ENCODE measurements around the gene TMEM171. TPM values are rescaled to one million over a fixed set of nuclear protein-coding genes. Genes with fewer than 3 reads are reported as not detected.

TMEM171 gene
- total and polyA plus RNA-seq, 5 donors from 2014 or later, result not detected

DNA sequence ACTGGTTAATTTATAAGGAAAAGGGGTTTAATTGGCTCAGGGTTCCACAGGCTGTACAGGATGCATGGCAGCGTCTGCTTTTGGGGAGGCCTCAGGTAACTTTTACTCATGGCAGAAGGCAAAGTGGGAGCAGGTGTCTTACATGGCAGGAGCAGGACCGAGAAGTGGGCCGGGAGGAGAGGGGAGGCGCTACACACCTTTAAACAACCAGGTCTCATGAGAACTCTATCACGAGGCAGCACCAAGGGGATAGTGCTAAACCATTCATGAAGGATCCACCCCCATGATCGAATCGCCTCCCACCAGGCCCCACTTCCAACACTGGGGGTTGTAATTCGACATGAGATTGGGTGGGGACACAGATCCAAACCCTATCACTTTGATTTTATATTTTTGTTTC is 21.7 kb downstream of the TMEM171 start:
- H3K4me3 ChIP-seq (ENCODE audit: low read depth, low read length), result no peak overlapping the region
- H3K27ac ChIP-seq (ENCODE audit: insufficient read depth, low read length, poor library complexity, severe bottlenecking), result no peak overlapping the region
- Mint-ChIP-seq H3K4me3 (no peak overlapping the region), H3K27ac (no peak overlapping the region), H3K36me3 (no peaks in the 10 kb centered on the region), H3K27me3 (peaks cover 23% of the 10 kb centered on the region), H3K4me1 (no peaks in the 10 kb centered on the region), H3K9me3 (peaks cover 0 to 1% (median 0%) of the 10 kb centered on the region in 7 donors)
- H3K9me3 ChIP-seq (ENCODE audit: control insufficient read depth in 2 of 2, low read length in 2 of 2), result no peaks in the 10 kb centered on the region
- DNase-seq (no peak), ATAC-seq (ENCODE audit: low read depth in 2 of 2) (no peak)
- no peaks in the 10 kb centered on the region for H3K4me1 ChIP-seq (ENCODE audit: control insufficient read depth, insufficient read depth, low read length, poor library complexity, severe bottlenecking)
- H3K36me3 ChIP-seq (ENCODE audit: control insufficient read depth, insufficient read depth, low read length), result no peaks in the 10 kb centered on the region
- H3K27me3 ChIP-seq (ENCODE audit: control insufficient read depth, insufficient read depth, low read length), result peaks cover 9% of the 10 kb centered on the region

DNA sequence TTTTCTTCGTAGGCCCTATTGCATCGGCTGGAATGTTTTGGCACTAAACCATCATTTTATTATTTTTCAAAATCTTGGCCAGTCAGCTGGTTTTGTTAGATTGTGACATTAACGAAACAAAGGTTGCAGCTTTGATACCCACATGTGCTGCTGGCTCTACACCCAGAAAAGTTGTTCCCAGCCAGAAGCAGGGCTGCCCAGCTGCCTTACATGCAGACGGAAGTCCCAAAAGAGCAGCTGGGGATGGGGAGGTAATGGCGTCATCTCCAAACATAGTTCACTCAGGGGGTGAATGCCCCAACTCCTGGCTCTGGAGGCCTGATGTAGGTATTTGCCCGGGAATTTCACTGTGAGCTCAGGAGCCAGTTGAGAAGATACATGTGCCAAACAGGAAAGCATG is 23.3 kb downstream of the TMEM171 start:
- H3K27me3 Mint-ChIP-seq, result peaks cover 25% of the 10 kb centered on the region
- Histone ChIP-seq H3K36me3 (ENCODE audit: control insufficient read depth, insufficient read depth, low read length) (no peaks in the 10 kb centered on the region), H3K27me3 (ENCODE audit: control insufficient read depth, insufficient read depth, low read length) (peaks cover 11% of the 10 kb centered on the region), H3K4me3 (ENCODE audit: low read depth, low read length) (no peak overlapping the region), H3K27ac (ENCODE audit: insufficient read depth, low read length, poor library complexity, severe bottlenecking) (no peak overlapping the region), H3K4me1 (ENCODE audit: control insufficient read depth, insufficient read depth, low read length, poor library complexity, severe bottlenecking) (no peaks in the 10 kb centered on the region), H3K9me3 (ENCODE audit: control insufficient read depth in 2 of 2, low read length in 2 of 2) (no peaks in the 10 kb centered on the region)
- peaks cover 0 to 1% (median 0%) of the 10 kb centered on the region in 7 donors for H3K9me3 Mint-ChIP-seq
- no peak overlapping the region for H3K27ac Mint-ChIP-seq
- H3K4me1 Mint-ChIP-seq, result no peaks in the 10 kb centered on the region
- DNase-seq (no peak), ATAC-seq (ENCODE audit: low read depth in 2 of 2) (no peak)
- H3K4me3 Mint-ChIP-seq, result no peak overlapping the region
- no peaks in the 10 kb centered on the region for H3K36me3 Mint-ChIP-seq

DNA sequence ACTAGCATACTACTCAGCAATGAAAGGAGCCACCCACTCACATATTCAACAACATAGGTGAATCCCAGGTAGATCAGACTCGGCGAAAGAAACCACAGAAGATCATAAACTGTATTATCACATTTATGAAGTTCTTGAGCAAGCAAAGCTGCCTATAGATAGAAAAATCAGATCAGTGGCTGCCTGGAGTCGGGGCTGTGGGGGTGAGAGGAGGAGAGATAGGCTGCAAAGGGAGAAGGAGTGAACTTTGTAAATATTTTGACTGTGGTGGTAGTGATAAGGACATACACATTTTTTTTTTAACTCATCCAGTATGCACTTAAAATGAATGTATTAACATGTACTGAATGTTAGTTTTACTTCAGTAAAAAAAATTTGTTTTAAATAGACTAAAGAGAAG is 29.2 kb downstream of the TMEM171 start:
- no peaks in the 10 kb centered on the region for H3K36me3 ChIP-seq (ENCODE audit: control insufficient read depth, insufficient read depth, low read length)
- H3K27me3 ChIP-seq (ENCODE audit: control insufficient read depth, insufficient read depth, low read length), result peaks cover 5% of the 10 kb centered on the region

DNA sequence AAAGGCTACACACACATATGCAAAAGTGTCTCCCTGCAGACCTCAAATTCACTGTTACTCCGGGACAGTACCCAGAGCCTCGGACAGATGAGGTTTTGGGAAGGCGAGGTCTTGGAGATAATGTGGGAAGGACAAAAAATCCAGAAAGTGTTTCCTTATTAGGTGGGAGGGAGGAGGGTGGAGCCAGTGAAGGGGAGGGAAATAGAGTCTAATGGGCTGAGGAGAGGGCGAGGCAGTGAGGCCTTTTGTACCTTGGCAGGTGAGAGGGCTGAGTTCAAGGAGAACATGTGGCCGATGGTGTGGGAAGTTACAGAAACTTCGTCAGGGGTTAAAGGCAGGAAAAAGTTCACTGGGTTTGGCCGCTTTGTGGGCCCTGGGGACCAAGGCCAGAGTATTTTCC is 30.5 kb downstream of the TMEM171 start:
- Mint-ChIP-seq H3K27me3 (peaks cover 43% of the 10 kb centered on the region), H3K4me1 (no peaks in the 10 kb centered on the region), H3K27ac (no peak overlapping the region), H3K4me3 (no peak overlapping the region), H3K36me3 (no peaks in the 10 kb centered on the region), H3K9me3 (peaks cover 0 to 4% (median 0%) of the 10 kb centered on the region in 7 donors)
- DNase-seq (no peak), ATAC-seq (ENCODE audit: low read depth in 2 of 2) (no peak)
- Histone ChIP-seq H3K27ac (ENCODE audit: insufficient read depth, low read length, poor library complexity, severe bottlenecking) (no peak overlapping the region), H3K4me3 (ENCODE audit: low read depth, low read length) (no peak overlapping the region), H3K36me3 (ENCODE audit: control insufficient read depth, insufficient read depth, low read length) (no peaks in the 10 kb centered on the region), H3K27me3 (ENCODE audit: control insufficient read depth, insufficient read depth, low read length) (peaks cover 7% of the 10 kb centered on the region), H3K4me1 (ENCODE audit: control insufficient read depth, insufficient read depth, low read length, poor library complexity, severe bottlenecking) (no peaks in the 10 kb centered on the region), H3K9me3 (ENCODE audit: control insufficient read depth in 2 of 2, low read length in 2 of 2) (no peaks in the 10 kb centered on the region)

More for the DNA sequence above, 29.2 kb downstream of the TMEM171 start:
- no peak overlapping the region for H3K27ac ChIP-seq (ENCODE audit: insufficient read depth, low read length, poor library complexity, severe bottlenecking)
- H3K9me3 ChIP-seq (ENCODE audit: control insufficient read depth in 2 of 2, low read length in 2 of 2), result no peaks in the 10 kb centered on the region
- Mint-ChIP-seq H3K4me1 (no peaks in the 10 kb centered on the region), H3K36me3 (no peaks in the 10 kb centered on the region), H3K4me3 (no peak overlapping the region), H3K27ac (no peak overlapping the region), H3K9me3 (peaks cover 0 to 4% (median 0%) of the 10 kb centered on the region in 7 donors), H3K27me3 (peaks cover 36% of the 10 kb centered on the region)
- no peak for ATAC-seq (ENCODE audit: low read depth in 2 of 2)
- H3K4me3 ChIP-seq (ENCODE audit: low read depth, low read length), result no peak overlapping the region
- H3K4me1 ChIP-seq (ENCODE audit: control insufficient read depth, insufficient read depth, low read length, poor library complexity, severe bottlenecking), result no peaks in the 10 kb centered on the region
- no peak for DNase-seq

DNA sequence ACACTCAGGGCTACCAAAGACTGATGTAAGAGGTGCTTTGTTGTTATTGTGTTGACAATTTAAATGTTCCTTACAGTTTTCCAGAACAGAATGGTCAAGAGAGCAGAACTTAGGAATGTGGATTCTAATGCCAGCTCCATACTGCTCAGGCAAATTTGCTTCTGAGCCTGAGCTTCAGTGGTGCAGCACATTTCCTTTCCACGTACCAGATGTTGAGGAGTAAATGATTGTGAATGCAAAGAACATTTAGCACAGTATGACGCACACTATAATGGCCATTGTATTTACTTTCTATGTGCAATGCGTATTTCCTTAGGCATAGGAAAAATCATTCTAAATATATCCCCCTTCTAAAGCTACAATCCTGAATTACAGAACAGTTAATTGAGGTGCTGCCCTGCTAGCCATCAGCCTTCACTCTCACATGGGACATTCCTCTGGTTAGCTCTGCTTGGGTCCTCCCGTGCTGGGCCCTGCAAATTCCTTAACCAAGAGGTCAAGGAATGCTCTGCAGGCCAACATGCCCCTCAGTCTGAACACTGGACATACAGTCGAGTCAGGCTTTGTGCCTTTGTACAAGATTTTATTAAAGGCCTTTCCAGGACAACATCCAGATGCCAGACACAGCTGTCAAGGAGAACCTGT is 31.5 kb downstream of the TMEM171 start:
- H3K36me3 ChIP-seq (ENCODE audit: control insufficient read depth, insufficient read depth, low read length), result no peaks in the 10 kb centered on the region
- peaks cover 41% of the 10 kb centered on the region for H3K27me3 Mint-ChIP-seq
- H3K27ac ChIP-seq (ENCODE audit: insufficient read depth, low read length, poor library complexity, severe bottlenecking), result no peak overlapping the region
- no peak overlapping the region for H3K4me3 ChIP-seq (ENCODE audit: low read depth, low read length)
- ATAC-seq (ENCODE audit: low read depth in 2 of 2), result no peak
- peaks cover 6% of the 10 kb centered on the region for H3K27me3 ChIP-seq (ENCODE audit: control insufficient read depth, insufficient read depth, low read length)
- no peak overlapping the region for H3K4me3 Mint-ChIP-seq
- H3K4me1 ChIP-seq (ENCODE audit: control insufficient read depth, insufficient read depth, low read length, poor library complexity, severe bottlenecking), result no peaks in the 10 kb centered on the region
- no peaks in the 10 kb centered on the region for H3K9me3 ChIP-seq (ENCODE audit: control insufficient read depth in 2 of 2, low read length in 2 of 2)
- no peaks in the 10 kb centered on the region for H3K36me3 Mint-ChIP-seq
- H3K9me3 Mint-ChIP-seq, result peaks cover 0 to 4% (median 0%) of the 10 kb centered on the region in 7 donors
- no peaks in the 10 kb centered on the region for H3K4me1 Mint-ChIP-seq
- H3K27ac Mint-ChIP-seq, result no peak overlapping the region
- no peak for DNase-seq

DNA sequence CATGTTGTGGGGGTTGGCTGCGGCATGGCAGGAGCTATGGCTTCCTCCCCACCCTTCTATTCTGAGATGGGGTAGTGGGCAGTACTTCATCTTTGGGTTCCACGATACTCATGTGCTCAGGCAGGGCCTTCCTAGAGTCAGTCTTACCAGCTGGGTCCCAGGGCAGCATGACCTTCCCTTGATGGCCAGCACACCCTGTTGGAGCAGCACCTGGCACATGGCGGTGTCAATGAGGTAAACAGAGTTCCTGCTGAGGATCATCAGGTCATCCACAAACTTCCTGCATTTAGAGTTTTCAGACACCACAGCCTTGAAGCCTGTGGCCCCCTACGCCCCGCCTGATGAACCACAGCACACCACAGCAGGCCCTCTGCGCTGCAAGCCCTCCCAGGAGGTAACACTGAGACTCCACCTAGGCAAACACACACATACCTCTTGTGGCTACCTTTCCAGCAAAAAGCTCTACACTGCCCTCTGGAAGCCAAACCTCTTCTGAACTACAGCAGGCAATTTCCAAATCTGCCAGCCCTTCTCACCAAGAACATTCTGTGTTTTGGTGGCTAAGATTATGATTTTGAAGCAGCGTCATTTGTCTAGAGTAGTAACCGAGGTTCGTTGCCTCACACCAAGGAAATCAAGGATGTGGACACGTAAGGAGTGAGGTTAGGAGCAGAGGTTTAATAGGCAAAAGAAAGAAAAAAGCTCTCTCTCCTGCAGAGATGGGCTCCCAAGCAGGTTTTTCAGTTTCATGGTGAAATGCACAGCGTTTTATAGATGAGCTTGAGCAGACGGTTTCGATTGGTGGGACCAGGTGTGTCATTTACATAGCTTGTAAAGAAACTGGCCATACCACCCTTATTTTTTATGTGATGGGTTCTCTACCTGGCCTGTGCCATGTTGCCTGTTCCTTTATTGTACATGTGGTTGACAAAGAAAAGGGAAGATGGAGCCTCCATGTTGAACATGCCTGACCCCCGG is 32.3 kb downstream of the TMEM171 start:
- Mint-ChIP-seq H3K27ac (no peak overlapping the region), H3K36me3 (no peaks in the 10 kb centered on the region), H3K9me3 (peaks cover 0 to 3% (median 0%) of the 10 kb centered on the region in 7 donors), H3K4me1 (no peaks in the 10 kb centered on the region), H3K27me3 (peaks cover 34% of the 10 kb centered on the region), H3K4me3 (no peak overlapping the region)
- Histone ChIP-seq H3K4me1 (ENCODE audit: control insufficient read depth, insufficient read depth, low read length, poor library complexity, severe bottlenecking) (no peaks in the 10 kb centered on the region), H3K27me3 (ENCODE audit: control insufficient read depth, insufficient read depth, low read length) (peaks cover 6% of the 10 kb centered on the region), H3K27ac (ENCODE audit: insufficient read depth, low read length, poor library complexity, severe bottlenecking) (no peak overlapping the region), H3K9me3 (ENCODE audit: control insufficient read depth in 2 of 2, low read length in 2 of 2) (no peaks in the 10 kb centered on the region), H3K36me3 (ENCODE audit: control insufficient read depth, insufficient read depth, low read length) (no peaks in the 10 kb centered on the region), H3K4me3 (ENCODE audit: low read depth, low read length) (no peak overlapping the region)
- DNase-seq, result no peak
- no peak for ATAC-seq (ENCODE audit: low read depth in 2 of 2)

DNA sequence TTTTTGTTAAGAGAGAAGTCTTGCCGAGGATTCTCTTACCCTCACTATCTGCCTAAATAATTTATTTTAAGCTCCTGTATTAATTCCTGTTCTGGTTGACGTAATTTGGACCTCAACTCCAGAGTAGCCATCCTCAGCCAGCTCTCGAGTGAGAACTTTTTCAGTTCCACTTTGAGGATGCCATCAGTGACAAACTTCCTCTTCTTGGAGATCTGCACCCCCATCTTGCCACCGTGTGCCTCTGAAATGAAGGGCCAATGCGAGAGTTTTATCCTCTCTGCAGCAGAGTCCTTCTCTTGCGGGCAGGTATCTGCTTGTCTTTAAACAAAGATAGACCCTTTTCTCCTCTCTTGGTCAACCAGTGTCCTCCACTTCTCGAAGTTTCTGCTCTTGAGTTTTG is 33.1 kb downstream of the TMEM171 start:
- Mint-ChIP-seq H3K9me3 (peaks cover 0 to 4% (median 0%) of the 10 kb centered on the region in 7 donors), H3K36me3 (no peaks in the 10 kb centered on the region), H3K4me1 (peaks cover 0 to 5% (median under 1%) of the 10 kb centered on the region in 4 donors), H3K4me3 (no peak overlapping the region), H3K27me3 (peaks cover 34% of the 10 kb centered on the region), H3K27ac (no peak overlapping the region)
- H3K9me3 ChIP-seq (ENCODE audit: control insufficient read depth in 2 of 2, low read length in 2 of 2), result no peaks in the 10 kb centered on the region
- no peaks in the 10 kb centered on the region for H3K4me1 ChIP-seq (ENCODE audit: control insufficient read depth, insufficient read depth, low read length, poor library complexity, severe bottlenecking)
- peaks cover 11% of the 10 kb centered on the region for H3K27me3 ChIP-seq (ENCODE audit: control insufficient read depth, insufficient read depth, low read length)
- no peaks in the 10 kb centered on the region for H3K36me3 ChIP-seq (ENCODE audit: control insufficient read depth, insufficient read depth, low read length)
- DNase-seq (no peak), ATAC-seq (ENCODE audit: low read depth in 2 of 2) (no peak)
- H3K27ac ChIP-seq (ENCODE audit: insufficient read depth, low read length, poor library complexity, severe bottlenecking), result no peak overlapping the region
- no peak overlapping the region for H3K4me3 ChIP-seq (ENCODE audit: low read depth, low read length)

All from CD4-positive, CD25-positive, alpha-beta regulatory T cell (primary cell).